ENCODE data around the gene VPS8.

VPS8 gene

DNA sequence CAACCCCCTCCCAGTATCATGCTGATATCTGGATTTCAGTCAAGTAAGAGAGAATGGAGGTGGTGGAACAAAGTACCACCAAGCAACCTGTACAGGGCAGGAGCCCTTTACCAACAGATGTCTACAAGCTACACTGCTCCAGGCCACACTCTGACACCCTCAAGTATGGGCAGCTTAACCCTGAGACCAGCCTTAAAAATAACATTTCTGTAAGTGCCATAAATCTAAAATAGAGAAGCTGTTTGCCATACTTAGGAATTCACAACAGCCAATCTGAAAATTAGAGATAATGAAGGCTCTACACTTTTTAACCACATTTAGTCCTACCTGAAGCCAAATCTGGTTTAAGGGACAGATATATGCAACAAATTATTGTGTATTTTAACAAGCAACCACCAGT is 281.1 kb downstream of the VPS8 start:
- no peak for DNase-seq (ENCODE audit: low read depth in 2 of 2)

DNA sequence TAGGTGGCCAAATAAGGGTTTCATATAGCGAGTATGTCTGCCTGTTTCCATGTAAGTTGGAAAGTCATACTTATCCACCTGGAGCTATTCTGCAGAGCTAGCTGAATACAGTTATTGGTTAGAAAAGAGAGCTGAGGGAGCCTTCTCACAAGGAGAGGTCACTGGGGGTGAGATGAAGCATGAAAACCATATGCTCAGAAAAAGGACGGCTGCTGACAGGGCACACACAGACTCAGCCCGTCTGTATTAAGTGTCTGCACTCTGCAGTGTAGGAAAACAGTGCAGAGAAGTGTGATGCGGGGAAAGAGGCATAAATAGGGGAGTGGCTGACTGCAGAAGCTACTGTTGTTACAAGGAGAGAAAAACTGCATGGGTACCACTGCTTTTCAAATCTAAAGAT is 282.7 kb downstream of the VPS8 start:
- DNase-seq (ENCODE audit: low read depth in 2 of 2), result no peak

Measured in stimulated activated CD4-positive, alpha-beta T cell treated with anti-CD3 and anti-CD28 coated beads, Interleukin-12 subunit alpha, Interleukin-12 subunit beta, amount 100 ng/mL, for 24 hours (primary cell).